IPS-NIHi7 (cell line): Measurements from ENCODE around the gene RTTN.
"Not testable (repeated sequence)": the region's sequence is repeated elsewhere in the genome, so short reads cannot be mapped to it uniquely, and the experiment has no call there.

ENCODE experiments used
- DNase-seq: peaks from one replicate; pipeline ENCODE4 v3.0.0; 2012; ENCODE audit warnings: mixed read lengths; ENCODE audit errors: extremely low spot score

The RTTN gene

DNA sequence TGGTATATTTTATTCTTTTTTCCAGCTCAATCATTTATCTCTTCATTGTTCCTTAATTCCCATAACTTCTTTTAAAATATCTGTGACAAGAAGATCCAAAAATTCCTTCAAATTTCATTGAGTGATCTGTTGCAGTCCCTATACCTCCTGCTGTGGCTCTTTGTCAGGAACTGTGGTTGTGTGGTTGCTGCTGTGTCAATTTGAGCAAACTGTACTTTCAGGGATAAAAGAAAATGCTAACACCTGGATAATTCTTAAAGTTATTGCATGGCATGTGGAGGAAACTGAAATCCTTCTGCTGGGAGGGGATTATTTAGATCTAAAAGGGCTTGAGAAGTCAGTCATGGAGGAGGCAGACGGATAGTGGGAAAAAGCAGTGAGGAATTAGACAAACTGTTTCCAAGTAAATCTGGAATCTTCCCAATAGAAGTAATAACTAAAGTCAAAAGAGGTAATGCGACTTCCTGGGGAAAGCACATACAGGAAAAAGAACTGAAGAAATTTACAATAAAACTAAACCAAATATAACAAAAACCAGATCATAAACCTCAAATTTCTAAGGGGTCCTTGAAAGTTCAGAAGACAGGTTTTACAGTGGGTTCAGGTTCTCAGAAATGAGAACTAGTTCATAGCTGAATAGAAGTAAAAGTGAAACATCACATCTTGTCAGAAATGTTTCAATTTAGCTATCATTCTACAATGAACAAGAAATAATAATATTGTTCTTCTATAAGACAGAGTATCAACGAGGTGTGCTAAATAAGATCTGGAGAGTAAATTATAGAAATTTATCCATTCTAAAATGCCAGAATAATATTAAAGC, 224.3 kb downstream of the RTTN start:
- no peak for DNase-seq

DNA sequence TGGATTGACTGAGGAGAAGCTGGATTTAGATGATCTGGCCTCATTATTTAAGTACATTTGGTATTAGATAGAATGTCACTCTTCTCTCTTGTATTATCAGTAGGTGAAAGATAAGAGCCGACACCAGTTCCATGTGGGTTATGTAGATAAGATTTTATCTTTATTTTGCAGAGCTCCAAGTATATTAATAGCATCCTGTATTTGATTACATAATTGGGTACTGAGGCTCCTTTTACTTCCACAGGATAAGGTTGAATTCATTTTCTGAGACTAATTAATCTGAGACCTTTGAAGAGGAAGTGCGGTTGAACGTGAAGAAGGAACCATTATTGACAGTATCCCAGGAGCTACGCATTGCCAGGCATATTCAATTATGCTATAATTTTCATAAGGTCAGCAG, 225.0 kb downstream of the RTTN start:
- DNase-seq = no peak

DNA sequence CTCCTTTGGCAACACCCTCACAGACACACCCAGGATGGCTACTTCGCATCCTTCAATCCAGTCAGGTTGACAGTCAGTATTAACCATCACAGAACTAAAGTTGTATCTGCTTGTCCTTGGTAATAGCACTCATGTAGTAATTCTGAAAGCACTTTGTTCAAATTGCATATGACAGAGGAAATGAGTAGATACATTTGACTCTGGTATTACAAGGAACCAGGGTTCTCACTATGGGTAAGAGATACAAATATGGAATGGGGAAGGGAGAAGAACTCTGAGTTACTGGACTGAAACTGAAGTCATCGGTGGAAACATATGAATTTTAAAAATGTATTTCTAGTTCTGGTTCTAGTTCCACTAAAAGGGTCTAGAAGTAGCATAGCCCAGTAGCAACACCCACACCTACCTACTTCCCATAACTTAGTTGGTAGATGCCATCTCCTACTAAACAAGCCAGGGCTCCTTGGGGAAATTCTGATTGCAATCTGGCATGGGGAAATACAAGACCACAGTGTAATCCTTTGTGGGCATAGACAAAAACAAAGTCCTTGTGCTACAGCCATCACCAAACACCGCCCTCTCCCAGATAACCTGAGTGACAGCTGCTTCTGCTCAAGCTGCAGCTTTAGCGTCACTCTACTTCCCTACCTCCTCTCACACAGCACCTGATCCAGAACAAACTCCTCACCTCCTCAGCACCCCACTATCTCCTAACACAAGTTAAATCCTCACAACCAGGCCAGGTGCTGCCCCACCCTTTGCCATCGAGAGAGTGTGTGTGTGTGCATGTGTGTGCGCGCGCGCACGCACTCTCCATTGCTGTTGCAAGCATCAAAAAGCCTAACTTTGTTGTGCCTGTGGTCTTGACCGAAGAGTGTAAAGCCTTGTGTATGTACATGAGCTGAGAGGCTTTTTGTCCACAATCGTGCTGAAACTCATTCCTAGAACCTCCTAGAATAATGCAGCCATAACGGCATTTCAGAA, 226.5 kb downstream of the RTTN start:
- DNase-seq = no peak

GRCh38 chr18:69975294-69975693, 230.2 kb downstream of the RTTN start:
- DNase-seq = not testable (repeated sequence)

DNA sequence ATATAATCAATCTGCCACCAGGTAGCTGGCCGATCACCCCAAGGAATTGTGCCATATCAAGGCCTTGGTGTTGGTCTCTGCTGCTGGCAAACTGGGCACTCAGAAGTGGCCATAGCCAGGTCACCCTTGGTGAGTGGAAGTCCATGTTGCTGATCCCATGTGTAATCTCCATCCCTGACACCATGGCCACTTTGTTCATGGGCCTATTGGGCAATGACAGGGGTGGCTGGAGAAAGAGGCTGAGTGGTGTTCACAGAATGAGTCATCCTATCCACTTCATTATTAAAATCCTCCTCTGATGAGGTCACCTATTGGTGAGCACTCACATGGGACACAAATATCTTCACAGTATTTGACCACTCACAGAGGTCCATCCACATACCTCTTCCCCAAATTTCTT, 231.1 kb downstream of the RTTN start:
- DNase-seq = no peak

DNA sequence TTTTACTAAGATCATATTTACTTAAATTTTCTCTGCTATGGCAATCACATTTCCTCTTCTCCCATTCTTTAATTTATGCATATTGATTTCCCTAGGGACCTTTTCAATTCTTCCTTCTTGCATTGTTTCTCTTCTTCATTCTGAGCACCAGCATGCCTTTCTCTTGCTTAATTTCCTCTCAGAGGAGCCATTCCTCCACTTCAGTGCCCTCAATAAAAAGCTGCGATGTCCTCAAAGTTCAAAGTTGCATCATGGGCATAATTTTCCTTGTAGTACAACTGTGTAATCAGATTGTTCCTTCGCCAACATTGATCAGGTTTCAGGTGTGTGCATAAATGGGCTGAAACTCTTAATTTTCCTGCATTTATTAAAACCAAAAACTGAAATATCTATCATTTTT, 236.0 kb downstream of the RTTN start:
- no peak for DNase-seq

DNA sequence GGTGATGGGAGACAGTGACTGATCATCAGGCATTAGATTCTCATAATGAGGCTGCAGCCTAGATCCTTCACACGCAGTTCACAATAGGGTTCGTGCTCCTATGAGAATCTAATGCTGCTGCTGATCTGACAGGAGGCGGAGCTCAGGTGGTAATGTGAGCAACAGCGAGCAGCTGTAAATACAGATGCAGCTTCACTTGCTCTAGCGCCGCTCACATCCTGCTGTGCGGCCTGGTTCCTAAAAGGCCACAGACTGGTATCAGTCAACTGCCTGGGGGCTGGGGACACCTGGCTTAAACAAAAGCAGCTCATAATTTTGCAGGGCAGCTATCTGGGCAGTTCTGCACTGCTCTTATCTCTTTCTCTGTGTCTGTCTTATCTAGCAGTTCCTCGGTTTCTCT, 237.4 kb downstream of the RTTN start:
- DNase-seq = no peak

DNA sequence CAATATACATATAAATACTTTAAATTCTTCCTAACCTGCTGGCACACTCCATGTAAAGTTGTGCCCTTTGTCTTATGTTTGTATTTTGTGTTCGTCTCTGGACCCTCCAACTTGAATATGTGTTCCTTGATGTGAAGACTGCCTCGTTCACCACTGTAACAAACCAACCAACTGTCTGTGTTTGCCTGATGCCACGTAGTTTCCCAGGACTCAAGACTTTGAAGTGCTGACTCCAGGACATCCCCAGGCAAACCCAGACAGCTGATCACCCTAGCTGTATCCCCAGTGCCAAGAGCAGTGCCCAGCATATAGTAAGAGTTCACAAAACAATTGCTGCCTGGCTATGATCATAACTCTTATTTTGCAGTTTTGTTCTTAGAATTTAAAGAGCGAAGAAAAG, 242.3 kb downstream of the RTTN start:
- DNase-seq = no peak

DNA sequence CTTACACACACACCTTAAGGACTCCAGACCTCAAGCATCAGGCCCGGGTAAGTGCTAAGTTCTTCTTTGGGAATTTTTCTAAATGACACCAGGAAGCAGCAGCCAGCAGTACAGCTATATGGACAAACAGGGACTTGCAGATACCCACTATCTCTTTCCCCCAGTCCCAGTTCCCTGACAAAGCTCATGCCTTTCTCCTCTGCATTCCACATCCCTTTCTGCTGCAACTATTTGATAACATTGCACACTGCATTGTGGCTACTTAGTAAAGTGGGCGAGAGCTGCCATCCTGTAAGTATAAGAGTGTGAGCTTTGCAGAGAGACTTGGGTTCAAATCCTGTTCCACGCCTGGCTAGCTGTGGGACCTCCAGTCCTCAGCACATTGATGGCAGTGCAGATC, 243.8 kb downstream of the RTTN start:
- DNase-seq = no peak

GRCh38 chr18:69958422-69958821, 247.1 kb downstream of the RTTN start:
- no peak for DNase-seq

DNA sequence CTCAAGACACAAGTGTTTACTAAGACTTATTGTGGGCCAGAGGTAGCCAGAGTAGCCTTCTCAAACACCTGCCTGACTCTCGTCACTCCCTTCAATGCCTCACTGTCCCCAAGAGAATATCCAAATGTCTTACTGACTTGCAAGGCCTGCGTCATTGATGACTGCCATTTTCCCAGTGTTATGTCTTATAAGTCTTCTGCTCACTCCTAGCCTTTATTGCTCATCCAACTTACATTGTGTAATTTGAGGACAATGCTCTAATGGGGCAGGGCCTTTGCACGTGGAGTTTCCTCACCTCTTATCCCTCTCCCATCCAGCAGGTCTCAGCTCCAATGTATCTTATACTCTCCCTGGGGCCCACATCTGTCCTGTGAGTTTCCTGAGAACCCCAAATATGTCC, 247.7 kb downstream of the RTTN start:
- no peak for DNase-seq

DNA sequence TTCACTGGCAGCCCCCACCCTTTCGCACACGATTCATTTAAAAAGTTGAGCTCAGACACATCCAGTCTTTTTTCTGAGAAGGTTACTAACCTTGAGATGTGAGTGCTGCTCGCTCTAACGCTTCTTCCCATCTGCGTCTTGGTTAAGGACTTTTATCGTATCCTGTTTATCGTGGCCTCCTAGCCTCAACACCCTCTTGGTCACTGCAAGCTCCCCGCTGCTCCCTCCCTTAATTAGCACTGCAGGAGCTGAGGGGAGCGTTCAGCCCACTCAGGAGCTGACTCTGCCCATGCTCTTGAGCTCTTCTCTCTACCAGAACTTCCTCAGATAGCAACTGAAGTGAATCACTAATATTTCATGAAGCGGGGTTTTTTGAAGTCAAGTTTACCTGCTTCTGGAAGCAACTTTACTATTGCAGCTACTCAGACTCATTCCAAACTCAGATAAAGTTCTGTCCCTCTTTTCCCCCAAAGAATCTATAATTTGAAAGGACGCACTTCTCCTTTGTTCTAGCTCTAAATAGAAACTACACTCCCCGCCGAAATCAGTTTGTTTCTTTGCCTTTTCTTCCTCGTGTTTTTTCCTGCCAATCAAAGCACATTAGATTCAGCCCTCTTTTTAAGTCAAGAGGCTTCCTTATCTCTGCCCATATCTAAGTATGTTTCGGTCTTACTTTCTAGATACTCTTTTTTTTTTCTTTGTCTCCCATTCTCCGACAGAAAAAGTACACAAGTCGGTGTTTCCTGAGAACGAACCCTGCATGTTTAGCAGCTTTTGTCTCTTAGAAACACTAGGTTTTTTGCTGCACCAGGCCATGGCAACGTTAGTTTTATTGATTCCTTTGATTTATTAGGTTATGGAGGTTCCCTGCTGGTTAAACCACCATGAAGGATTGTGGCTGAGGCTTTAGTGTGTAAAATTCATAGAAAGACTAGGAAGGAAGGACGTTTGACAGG, 248.5 kb downstream of the RTTN start:
- DNase-seq = no peak

GRCh38 chr18:69956057-69956456, 249.4 kb downstream of the RTTN start:
- DNase-seq = no peak

GRCh38 chr18:69954719-69955480, 250.6 kb downstream of the RTTN start:
- no peak for DNase-seq

GRCh38 chr18:69953191-69953590, 252.3 kb downstream of the RTTN start:
- no peak for DNase-seq
